ENCODE measurements around the gene HIVEP3. TPM values are rescaled to one million over a fixed set of nuclear protein-coding genes. Genes with fewer than 3 reads are reported as not detected.

The HIVEP3 gene
- total and polyA plus RNA-seq, 2 of the 13 experiments (the other 11 are each of a cell fraction or from before 2014, with no cell fraction given): 0.05 TPM; not detected in 1

- H2AFZ ChIP-seq (ENCODE audit: low read length): no peak overlapping the region
- H3K4me3 ChIP-seq (replicated peaks in 1 of 3; ENCODE audit: insufficient read depth in 1 of 3, low read depth in 2 of 3, low read length in 3 of 3): no peak overlapping the region
- peaks cover 0 to 1% of the 10 kb centered on the region in 2 experiments; a peak in 1 of 5 replicates for H3K27me3 ChIP-seq (ENCODE audit: control insufficient read depth in 1 of 2, insufficient read depth in 2 of 2, low read length in 2 of 2)
- DNase-seq (ENCODE audit: low spot score) (peak; percentile 41), ATAC-seq (peak; percentile 79), FAIRE-seq (no peak)
- H3K79me2 ChIP-seq (ENCODE audit: insufficient read depth, low read length): no peaks in the 10 kb centered on the region
- no peak overlapping the region for H3K9ac ChIP-seq (ENCODE audit: insufficient read depth, low read depth, low read length)
- H3K9me3 ChIP-seq (ENCODE audit: low read length): no peaks in the 10 kb centered on the region
- intact Hi-C loops (cut with micrococcal nuclease; ENCODE audit: unreplicated experiment): no loop called here
- 2% methylated on average over 5 of the region's 11 CpGs for WGBS (ENCODE audit: low lambda C conversion rate)
- H3K4me1 ChIP-seq (ENCODE audit: insufficient read depth, low read length): peaks cover 32% of the 10 kb centered on the region
- H4K20me1 ChIP-seq (ENCODE audit: insufficient read depth, low read length): no peaks in the 10 kb centered on the region
- in situ Hi-C loops (cut with HindIII; ENCODE audit: extremely low pct_ligation_motif_present, low pct_unique_long_range_greater_than_20kb): no loop called here
- H3K4me2 ChIP-seq (ENCODE audit: low read depth, low read length): peak overlapping the region; percentile 31
- no TSS peak for BruUV-seq (replicated peaks)
- no peak overlapping the region for H3K27ac ChIP-seq (ENCODE audit: extremely low read length, insufficient read depth, low read length)
- CTCF ChIA-PET (ENCODE audit: low intra/inter-chr PET ratio, low total read pairs): no interaction called here
- POLR2A ChIA-PET: no interaction called here
- no peaks in the 10 kb centered on the region for H3K36me3 ChIP-seq (replicated peaks in 1 of 2; ENCODE audit: control insufficient read depth in 1 of 2, insufficient read depth in 2 of 2, low read length in 2 of 2)
- TF ChIP-seq ZNF687 (CRISPR knock-in tag; IDR thresholded peaks at IDR 0.05) (peak; percentile 56), MAZ (IDR thresholded peaks at IDR 0.05; ENCODE audit: borderline replicate concordance, low read depth, low read length) (no peak), MAZ (CRISPR knock-in tag; IDR thresholded peaks at IDR 0.05; ENCODE audit: low read depth) (0 out of 2 replicates have a peak, but pooled peaks have one; percentile 37), SRSF1 (optimal IDR thresholded peaks at IDR 0.05; ENCODE audit: low read depth, low read length) (no peak), ZKSCAN5 (CRISPR knock-in tag; IDR thresholded peaks at IDR 0.05) (no peak), MAX (IDR thresholded peaks at IDR 0.05) (peak; percentile 44; the same call in 1 of the 2 replicates), KLF6 (CRISPR knock-in tag; IDR thresholded peaks at IDR 0.05) (0 out of 2 replicates have a peak, but pooled peaks have one; percentile 50), RARA (CRISPR knock-in tag; IDR thresholded peaks at IDR 0.05) (0 out of 2 replicates have a peak, but pooled peaks have one; percentile 16), RXRB (CRISPR knock-in tag; IDR thresholded peaks at IDR 0.05; ENCODE audit: borderline replicate concordance) (0 out of 2 replicates have a peak, but pooled peaks have one; percentile 18), NCOA2 (CRISPR knock-in tag; IDR thresholded peaks at IDR 0.05) (0 out of 2 replicates have a peak, but pooled peaks have one; percentile 20), PRDM15 (CRISPR knock-in tag; IDR thresholded peaks at IDR 0.05) (peak; percentile 74; the same call in 1 of the 2 replicates), ZMYM2 (CRISPR knock-in tag; IDR thresholded peaks at IDR 0.05) (peak; percentile 44; the same call in 1 of the 2 replicates), ZNF121 (CRISPR knock-in tag; IDR thresholded peaks at IDR 0.05) (no peak), ZBTB46 (CRISPR knock-in tag; IDR thresholded peaks at IDR 0.05; ENCODE audit: borderline replicate concordance) (no peak), NCOR1 (IDR thresholded peaks at IDR 0.05; ENCODE audit: borderline replicate concordance, low read length) (peak; percentile 85)
Measured at GRCh38 chr1:41476807-41477361, 441.8 kb downstream of the HIVEP3 start.

All from HepG2 (cell line).